GM19238 (cell line): ENCODE results near the gene CCDC167.
"Not testable (repeated sequence)": the region's sequence is repeated elsewhere in the genome, so short reads cannot be mapped to it uniquely, and the experiment has no call there.

Experiments used
- DNase-seq: peaks from one replicate; pipeline ENCODE4 v3.0.0; 2011; ENCODE audit warnings: low spot score; ENCODE audit not compliant: insufficient read length

Gene CCDC167

GRCh38 chr6:37473364-37474095, 26.2 kb downstream of the CCDC167 start:
- no peak for DNase-seq

DNA sequence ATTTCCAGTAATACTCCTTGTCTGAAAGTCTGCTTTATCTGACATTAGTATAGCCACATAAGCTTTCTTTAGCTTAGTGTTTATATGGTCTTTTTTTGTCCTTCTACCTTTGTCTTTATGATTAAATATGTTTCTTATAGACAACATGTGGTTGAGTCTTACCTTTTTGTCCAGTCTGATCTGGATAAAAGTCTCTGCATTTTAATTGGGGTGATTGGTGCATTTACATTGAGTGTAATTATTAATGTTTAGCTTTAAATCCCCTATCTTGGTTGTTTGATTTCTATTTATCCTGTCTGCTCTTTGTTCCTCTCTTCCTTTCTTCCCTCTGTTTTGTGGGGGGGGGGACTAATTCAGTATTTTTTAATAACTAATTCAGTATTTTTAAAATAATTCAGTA, 32.0 kb downstream of the CCDC167 start:
- no peak for DNase-seq

GRCh38 chr6:37463110-37463509, 36.6 kb downstream of the CCDC167 start:
- DNase-seq = no peak

DNA sequence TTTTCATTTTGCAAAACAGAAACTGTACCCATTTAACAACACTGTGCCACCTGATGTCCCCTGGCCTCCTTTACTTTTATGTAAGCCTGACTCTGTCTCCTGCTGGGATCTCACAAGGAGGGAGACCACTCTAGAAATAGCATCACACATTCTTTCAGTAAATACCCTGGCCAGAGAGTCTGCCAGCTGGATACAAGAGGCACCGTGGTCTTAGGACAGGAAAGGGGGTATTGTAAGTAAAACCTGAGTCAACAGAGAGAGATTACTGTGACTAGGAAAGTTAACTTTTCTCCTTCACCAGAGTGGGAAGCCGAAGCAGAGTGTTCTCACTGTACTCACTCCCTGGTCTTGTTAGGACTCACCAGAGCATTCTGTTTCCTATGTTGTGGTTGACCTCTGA, 38.9 kb downstream of the CCDC167 start:
- DNase-seq = no peak

DNA sequence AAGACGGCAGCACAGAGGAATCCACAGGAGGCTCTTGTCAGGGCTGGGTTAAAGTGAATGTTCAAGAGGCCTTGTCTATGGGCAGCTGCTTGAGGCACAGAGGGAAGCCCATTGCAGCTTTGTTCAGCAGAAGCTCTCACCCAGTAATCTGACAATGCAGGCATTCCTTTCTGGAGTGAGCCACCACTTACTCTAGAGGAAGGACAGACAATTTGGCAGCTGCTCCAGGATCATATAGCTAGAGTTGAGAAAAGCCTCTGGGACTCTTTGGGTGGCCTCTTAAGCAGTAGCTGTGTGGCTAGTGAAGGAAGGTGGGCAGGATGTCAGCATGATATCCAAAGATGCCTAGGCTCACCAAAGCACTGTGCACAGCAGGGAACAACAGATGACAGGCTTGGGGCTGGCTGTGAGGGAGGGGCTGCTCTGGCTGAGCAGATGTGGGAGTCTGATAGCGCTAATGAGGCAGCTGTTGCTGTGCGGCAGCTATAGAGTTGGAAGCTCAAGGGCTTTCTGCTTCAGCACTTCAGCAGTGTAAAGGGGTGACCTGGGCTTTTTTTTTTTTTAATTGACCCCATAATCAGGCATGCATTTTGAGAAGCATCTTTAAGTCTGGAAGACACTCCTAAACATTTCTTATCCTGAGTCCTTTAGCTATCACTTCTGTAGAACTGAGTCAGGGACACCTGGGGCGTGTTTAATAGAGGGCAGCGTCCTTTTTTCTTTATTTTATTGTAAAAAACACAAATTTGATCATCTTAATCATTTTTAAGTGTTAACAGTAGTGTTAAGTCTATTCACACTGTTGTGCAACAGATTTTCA, 39.5 kb downstream of the CCDC167 start:
- DNase-seq = no peak

- DNase-seq = no peak
These were observed 42.7 kb downstream of the CCDC167 start for GRCh38 chr6:37456816-37457560.

DNA sequence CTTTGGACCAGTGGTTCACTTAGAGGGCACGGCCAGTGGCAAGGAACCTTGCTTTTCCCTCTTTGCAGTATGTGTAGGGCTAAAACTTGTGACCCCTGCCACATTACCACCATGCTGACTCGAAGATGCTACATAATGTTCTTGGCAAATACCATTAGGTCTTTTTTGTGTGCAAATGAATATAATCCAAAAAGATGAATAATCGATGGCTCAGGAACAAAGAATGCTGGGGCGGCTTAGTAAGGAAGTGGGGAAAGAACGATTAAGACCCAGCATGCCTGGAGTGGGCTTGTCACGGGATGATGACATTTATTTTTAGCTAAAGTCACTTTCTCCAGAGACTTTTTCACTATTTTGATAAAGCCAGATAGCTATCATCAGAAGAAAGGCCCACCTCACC, 43.6 kb downstream of the CCDC167 start:
- no peak for DNase-seq

DNA sequence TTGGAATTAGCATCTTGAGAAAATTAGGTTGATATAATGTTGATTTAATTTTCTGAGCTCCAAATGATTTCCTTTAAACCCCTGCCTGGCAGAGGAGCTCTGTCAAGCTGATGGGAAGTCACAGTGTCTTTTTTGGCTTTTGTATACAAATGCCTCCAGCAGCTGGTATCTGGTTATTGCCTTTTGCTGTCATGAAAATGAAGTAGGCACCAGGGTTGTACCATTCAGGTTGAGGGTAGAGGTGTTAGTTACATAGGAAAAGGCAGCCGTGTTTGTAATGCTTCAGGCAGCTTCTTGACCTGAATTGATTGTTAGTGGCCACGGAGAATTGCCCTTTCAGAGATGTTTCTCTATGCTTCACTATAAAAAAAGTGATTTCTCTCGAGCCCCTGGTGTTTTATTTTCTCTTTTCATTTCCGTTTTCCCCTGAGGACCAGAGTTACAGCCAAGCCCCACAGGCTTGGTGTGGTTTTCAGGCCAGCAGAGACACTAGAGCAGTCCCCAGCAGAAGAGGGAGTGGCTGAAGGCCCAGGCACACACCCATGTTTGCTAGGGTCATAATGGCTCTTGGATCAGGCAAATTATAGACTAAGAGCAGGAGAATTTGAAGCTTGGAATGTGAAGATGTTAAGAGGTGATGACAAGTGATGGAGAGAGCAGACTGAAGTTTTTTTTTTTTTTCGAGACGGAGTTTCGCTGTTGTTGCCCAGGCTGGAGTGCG, 45.1 kb downstream of the CCDC167 start:
- no peak for DNase-seq

DNA sequence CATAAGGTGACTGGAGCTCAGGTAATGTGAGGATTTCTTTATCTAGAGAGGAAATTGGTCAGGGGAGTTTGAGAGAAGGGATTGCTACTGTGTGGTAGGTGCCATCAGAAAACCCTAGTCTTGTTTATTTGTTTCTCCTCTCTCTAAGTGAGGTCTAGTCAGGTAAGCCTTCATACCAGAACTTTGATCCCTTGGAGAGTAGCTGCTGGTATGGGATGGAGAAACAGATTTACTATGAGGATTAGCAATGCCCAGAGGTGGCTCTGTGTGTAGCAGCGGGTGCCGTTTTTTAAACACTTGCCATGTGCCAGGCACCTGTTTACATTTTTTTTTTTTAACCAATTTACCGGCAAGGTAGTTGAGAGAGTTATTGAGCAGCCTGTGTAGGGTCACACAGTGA, 47.2 kb downstream of the CCDC167 start:
- no peak for DNase-seq

GRCh38 chr6:37451441-37452193, 48.1 kb downstream of the CCDC167 start:
- DNase-seq = no peak

DNA sequence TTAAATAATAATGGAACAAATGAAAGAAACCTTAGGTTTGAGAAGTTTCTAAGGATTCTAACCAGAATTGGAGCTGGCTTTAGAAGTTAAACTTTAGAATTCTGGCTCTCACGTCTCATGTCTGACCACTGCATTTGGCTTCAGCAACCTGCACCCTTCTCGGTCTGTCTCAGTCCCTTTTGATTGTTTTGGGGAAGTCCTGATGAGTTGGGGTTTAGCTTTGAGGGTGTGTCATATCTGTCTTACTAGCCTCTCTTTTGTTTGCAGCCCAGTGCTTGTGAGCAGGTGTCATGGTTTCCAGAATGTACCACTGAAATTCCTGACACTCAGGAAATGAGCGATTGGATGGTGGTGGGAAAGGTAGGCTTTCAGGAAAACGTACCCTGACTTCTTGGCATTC, 49.7 kb downstream of the CCDC167 start:
- no peak for DNase-seq

- DNase-seq = not testable (repeated sequence)
These were observed 56.5 kb downstream of the CCDC167 start for GRCh38 chr6:37443216-37443542.

DNA sequence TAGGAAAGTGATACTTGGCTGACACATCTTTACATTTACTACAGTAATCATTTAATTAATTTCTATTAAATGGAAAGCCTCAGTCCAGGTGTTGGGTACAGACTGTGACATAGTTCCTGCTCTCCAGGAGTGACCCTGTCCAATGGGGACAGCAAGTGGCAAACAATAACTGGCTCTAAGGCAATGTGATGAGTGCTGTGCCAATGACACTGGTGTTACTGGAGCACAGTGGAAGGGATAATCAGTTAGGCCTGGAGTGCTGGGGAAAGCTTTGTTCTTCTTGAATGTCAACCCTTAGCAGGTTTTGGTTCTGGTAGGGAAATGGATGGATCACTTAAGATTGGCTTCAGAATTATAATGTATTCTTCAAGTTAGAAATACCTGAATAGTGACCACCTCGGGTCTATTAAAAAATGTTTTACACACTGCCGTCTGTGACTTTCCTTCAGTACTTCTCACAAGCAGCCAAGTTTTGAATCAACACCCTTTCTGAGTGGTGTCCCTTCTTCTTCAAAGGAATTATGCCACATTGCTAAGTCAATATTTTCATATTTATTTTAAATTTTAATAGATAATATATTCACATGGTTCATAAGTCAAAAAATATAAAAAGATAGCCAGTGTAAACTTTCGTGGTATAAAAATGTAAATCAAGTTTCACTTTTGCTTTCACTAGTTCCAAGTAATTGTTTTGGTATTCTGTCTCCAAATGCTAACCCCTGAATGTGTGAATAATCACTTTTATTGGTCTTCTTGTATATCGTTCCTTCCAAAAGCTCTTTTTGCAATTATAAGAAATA, 57.1 kb downstream of the CCDC167 start:
- no peak for DNase-seq

- no peak for DNase-seq
These were observed 58.0 kb downstream of the CCDC167 start for GRCh38 chr6:37441651-37442050.

DNA sequence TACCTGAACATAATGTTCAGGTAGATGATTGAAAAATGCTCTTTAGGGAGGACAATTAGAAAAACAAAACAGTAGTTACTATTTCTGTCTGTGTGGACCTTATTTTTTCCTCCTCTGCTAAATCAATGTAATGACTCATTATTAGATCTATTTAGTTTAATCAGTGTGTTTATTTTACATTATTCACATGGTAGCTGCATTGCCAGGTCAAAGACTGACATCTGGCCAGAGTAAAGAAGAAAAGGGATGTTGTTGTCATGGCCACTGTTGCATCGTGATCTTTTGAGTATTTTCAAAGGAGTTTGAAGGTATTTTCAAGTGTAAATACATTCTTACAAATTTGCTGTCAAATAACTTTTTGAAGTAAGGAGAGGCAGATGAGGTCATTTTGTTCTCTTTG, 60.8 kb downstream of the CCDC167 start:
- no peak for DNase-seq

- no peak for DNase-seq
These were observed 63.9 kb downstream of the CCDC167 start for GRCh38 chr6:37435816-37436215.

DNA sequence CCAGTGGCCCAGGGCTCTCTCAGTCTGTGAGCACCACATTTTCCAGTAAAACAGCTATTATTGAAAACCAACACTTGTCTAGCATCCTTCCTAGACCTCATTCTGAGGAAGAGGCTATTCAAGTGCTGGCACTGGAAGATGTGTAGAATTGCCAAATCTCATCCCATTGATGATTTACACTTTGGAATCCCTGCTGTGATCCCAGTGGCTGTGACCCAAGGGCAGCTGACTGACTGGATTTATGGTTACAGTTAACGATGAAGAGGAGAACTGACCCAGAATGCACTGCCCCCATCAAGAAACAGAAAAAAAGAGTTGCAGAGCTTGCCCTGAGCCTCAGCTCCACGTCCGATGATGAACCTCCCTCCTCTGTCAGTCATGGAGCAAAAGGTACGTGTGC, 64.3 kb downstream of the CCDC167 start:
- no peak for DNase-seq

GRCh38 chr6:37433657-37434271, 65.9 kb downstream of the CCDC167 start:
- peak; percentile 27 for DNase-seq
